Prostate gland (tissue), 2 donors: ENCODE data around the gene RYK. TPM values are rescaled to one million over a fixed set of nuclear protein-coding genes. Genes with fewer than 3 reads are reported as not detected.
"Not testable (repeated sequence)": the region's sequence is repeated elsewhere in the genome, so short reads cannot be mapped to it uniquely, and the experiment has no call there.

Source experiments
- DNase-seq: peaks from one replicate; pipeline ENCODE4 v3.0.0-alpha.2; 2019; ENCODE audit warnings: low spot score
- H3K27ac ChIP-seq, 2 donors: fragments of 200-600 bp; sonication (generic); 2 replicates each; pipeline ENCODE4 v1.5.1; 2017 to 2019
- H3K27me3 ChIP-seq: fragments of 200-600 bp; sonication (generic); replicated peaks from 2 replicates; pipeline ENCODE4 v1.5.1; 2019; ENCODE audit not compliant: insufficient read depth
- H3K36me3 ChIP-seq, 2 donors: fragments of 200-600 bp; sonication (generic); 1 replicate in 1 of 2; 2 replicates in 1 of 2; pipeline versions ENCODE4 v1.5.1 to v1.8.1; 2017 to 2019
- H3K4me1 ChIP-seq: fragments of 200-600 bp; sonication (generic); replicated peaks from 2 replicates; pipeline ENCODE4 v1.5.1; 2019
- H3K4me3 ChIP-seq, 2 donors: fragments of 200-600 bp; sonication (generic); 2 replicates each; pipeline ENCODE4 v1.5.1; 2017 to 2019
- H3K9me3 ChIP-seq: fragments of 200-600 bp; sonication (generic); 2 replicates; pipeline ENCODE4 v1.5.1; 2017
- CTCF ChIP-seq, 4 experiments: fragments of 200-600 bp in 2 of 4; fragments of 450-650 bp in 2 of 4; sonication (generic) in 2 of 4; IDR thresholded peaks; 1 replicate in 3 of 4; 2 replicates in 1 of 4; pipeline ENCODE4 v1.5.1; 2016 to 2019; ENCODE audit warnings: antibody characterized with exemption in 4 of 4, mild to moderate bottlenecking in 2 of 4, moderate library complexity in 2 of 4
- POLR2A ChIP-seq: fragments of 450-650 bp; IDR thresholded peaks from one replicate; pipeline ENCODE4 v1.6.1; 2016; ENCODE audit warnings: antibody characterized with exemption, mild to moderate bottlenecking
- POLR2AphosphoS5 ChIP-seq: sonication (generic); formaldehyde crosslinking; IDR thresholded peaks from one replicate; pipeline ENCODE4 v1.6.1; 2017; ENCODE audit warnings: antibody characterized with exemption
- WGBS: methylation state at CpG from one replicate; pipeline ENCODE4 v1.1.5; 2018; 5-methylcytosine and 5-hydroxymethylcytosine counted together
- intact Hi-C: fragments of 100-400 bp; cut with DNase I; formaldehyde crosslinking; loops from one replicate; pipeline ENCODE4 v1.14.2; 2022
- total RNA-seq, 2 donors: library from RNA; depleted of rRNA; stranded (reverse); fragments of >200 nt; gene quantifications; one replicate each; pipeline ENCODE4 v1.1.0, GENCODE V29; 2016

RYK gene
- total RNA-seq, 2 donors from 2014 or later = 61.6 to 95.8 TPM

DNA sequence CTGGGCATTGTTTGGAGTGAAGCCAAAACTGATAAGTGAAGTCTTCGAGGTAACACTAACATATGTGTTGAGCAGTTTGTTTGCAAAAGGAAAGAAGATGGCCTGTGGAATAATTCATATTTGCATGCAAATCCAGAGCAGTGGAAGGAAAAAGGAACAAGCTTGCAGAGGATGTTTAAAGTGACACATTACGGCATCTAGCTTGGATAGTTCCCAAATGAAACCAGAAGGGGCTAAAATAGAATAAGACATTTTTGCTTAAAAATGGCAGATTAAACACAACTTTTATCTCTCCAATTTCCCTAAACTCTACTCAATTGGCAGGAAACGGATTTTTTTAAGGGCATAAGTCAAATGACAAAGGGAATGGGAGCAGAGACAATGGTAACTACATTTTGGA lies 25.4 kb upstream of the RYK start:
- DNase-seq = no peak
- no peaks in the 10 kb centered on the region for H3K27me3 ChIP-seq
- no peaks in the 10 kb centered on the region for H3K4me1 ChIP-seq
- H3K4me3 ChIP-seq = no peak overlapping the region
- no peaks in the 10 kb centered on the region for H3K9me3 ChIP-seq
- TF ChIP-seq POLR2A (no peak), CTCF (IDR thresholded peaks at IDR 0.05) (no peak), POLR2AphosphoS5 (no peak)
- no peak overlapping the region for H3K27ac ChIP-seq
- intact Hi-C loops = no loop called here
- WGBS = 64% methylated on average over 3 of the region's 3 CpGs
- H3K36me3 ChIP-seq = no peaks in the 10 kb centered on the region

- not testable (repeated sequence) for H3K4me3 ChIP-seq
Observed at GRCh38 chr3:134275110-134275509, 24.5 kb upstream of the RYK start.

GRCh38 chr3:134274571-134274970 lies 23.9 kb upstream of the RYK start:
- Histone ChIP-seq H3K4me1 (no peaks in the 10 kb centered on the region), H3K27ac (no peak overlapping the region), H3K27me3 (no peaks in the 10 kb centered on the region), H3K36me3 (no peaks in the 10 kb centered on the region), H3K4me3 (no peak overlapping the region), H3K9me3 (no peaks in the 10 kb centered on the region)
- intact Hi-C loops = no loop called here
- TF ChIP-seq POLR2A = no peak
- no peak for DNase-seq

More at GRCh38 chr3:134275110-134275509, 24.5 kb upstream of the RYK start:
- DNase-seq, H3K4me1 ChIP-seq, intact Hi-C loops, H3K27me3 ChIP-seq, H3K36me3 ChIP-seq, H3K27ac ChIP-seq, H3K9me3 ChIP-seq: not testable (repeated sequence)

DNA sequence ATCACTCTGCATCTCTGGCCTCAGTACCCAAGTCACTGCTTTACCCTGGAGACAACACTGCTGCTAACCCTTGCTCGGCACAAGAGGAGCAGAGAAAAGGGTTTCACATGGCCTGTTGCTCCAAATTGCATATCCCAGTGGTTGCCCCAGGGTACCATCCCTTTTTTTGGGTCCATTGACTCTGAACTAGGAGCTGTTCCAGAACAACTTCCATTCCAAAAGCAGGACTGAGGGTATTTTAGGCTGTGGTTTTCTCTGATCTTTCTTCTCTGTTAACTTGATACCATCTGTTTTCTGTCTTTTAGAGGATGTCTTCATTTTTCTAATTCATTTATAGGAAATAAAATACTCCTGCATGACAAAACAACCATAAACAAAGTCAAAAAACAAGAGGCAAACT lies 17.3 kb upstream of the RYK start:
- Histone ChIP-seq H3K27me3 (no peaks in the 10 kb centered on the region), H3K9me3 (no peaks in the 10 kb centered on the region), H3K4me3 (no peak overlapping the region), H3K4me1 (no peaks in the 10 kb centered on the region), H3K27ac (no peak overlapping the region), H3K36me3 (no peaks in the 10 kb centered on the region)
- DNase-seq = no peak
- TF ChIP-seq POLR2AphosphoS5 = no peak
- no peak for TF ChIP-seq POLR2A
- TF ChIP-seq CTCF (IDR thresholded peaks at IDR 0.05) = no peak
- intact Hi-C loops = no loop called here
- 75% methylated on average over 1 of the region's 1 CpG for WGBS

DNA sequence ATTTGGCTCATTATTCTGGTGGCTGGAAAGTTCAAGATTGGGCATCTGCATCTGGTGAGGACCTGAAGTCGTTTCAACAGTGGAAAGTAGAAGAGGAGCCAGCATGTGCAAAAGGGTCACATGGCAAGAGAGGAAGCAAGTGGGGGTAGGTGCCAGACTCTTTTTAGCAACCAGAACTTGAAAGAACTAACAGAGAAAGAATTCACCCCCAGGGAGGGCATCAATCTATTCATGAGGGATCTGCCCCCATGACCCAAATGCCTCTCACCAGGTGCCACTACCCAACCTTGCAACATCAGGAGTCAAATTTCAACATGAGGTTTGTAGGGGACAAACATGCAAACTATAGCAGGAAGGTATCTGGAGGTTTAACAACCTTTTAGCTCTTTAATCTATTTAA lies 10.3 kb upstream of the RYK start:
- no peak for TF ChIP-seq POLR2A
- no peak for TF ChIP-seq CTCF (IDR thresholded peaks at IDR 0.05)
- TF ChIP-seq POLR2AphosphoS5 = no peak
- H3K27ac ChIP-seq = no peak overlapping the region
- no peaks in the 10 kb centered on the region for H3K27me3 ChIP-seq
- no peaks in the 10 kb centered on the region for H3K36me3 ChIP-seq
- no peaks in the 10 kb centered on the region for H3K9me3 ChIP-seq
- 27% methylated on average over 1 of the region's 1 CpG for WGBS
- DNase-seq = peak; percentile 15
- H3K4me1 ChIP-seq = no peaks in the 10 kb centered on the region
- intact Hi-C loops = no loop called here
- H3K4me3 ChIP-seq = no peak overlapping the region

GRCh38 chr3:134258761-134259347 lies 8.2 kb upstream of the RYK start:
- no peaks in the 10 kb centered on the region for H3K4me1 ChIP-seq
- no peak for DNase-seq
- no peaks in the 10 kb centered on the region for H3K27me3 ChIP-seq
- no peak overlapping the region for H3K4me3 ChIP-seq
- TF ChIP-seq POLR2AphosphoS5 (no peak), CTCF (IDR thresholded peaks at IDR 0.05) (no peak), POLR2A (no peak)
- no peaks in the 10 kb centered on the region for H3K9me3 ChIP-seq
- intact Hi-C loops = no loop called here
- H3K36me3 ChIP-seq = no peaks in the 10 kb centered on the region
- H3K27ac ChIP-seq = no peak overlapping the region
- 73% methylated on average over 4 of the region's 4 CpGs for WGBS
